Measurements from ENCODE around the gene RPS6KA6.

DNA sequence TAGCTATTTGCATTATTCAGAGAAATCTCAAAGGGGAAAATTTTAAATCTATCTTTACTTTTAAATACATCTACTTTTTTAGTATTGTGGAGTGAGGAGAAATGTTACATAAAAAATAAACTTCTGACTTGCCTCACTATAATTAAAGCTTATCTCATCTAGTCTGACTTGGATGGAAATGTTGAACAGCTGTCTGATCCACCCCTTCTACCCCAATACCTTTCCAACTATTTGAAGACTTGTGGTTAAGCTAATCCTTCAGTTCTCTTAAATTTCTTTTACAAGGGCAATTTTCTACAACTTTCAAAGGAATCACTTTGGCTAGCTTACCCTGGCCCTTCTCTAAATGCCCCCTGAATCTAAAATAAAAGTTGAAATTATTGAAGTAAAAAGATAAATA, 17.3 kb upstream of the RPS6KA6 start:
- TF ChIP-seq, protein P1, sequence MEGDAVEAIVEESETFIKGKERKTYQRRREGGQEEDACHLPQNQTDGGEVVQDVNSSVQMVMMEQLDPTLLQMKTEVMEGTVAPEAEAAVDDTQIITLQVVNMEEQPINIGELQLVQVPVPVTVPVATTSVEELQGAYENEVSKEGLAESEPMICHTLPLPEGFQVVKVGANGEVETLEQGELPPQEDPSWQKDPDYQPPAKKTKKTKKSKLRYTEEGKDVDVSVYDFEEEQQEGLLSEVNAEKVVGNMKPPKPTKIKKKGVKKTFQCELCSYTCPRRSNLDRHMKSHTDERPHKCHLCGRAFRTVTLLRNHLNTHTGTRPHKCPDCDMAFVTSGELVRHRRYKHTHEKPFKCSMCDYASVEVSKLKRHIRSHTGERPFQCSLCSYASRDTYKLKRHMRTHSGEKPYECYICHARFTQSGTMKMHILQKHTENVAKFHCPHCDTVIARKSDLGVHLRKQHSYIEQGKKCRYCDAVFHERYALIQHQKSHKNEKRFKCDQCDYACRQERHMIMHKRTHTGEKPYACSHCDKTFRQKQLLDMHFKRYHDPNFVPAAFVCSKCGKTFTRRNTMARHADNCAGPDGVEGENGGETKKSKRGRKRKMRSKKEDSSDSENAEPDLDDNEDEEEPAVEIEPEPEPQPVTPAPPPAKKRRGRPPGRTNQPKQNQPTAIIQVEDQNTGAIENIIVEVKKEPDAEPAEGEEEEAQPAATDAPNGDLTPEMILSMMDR (IDR thresholded peaks at IDR 0.05; ENCODE audit: insufficient read depth, low read depth, low read length), result no peak
- TF ChIP-seq EZH2 (IDR thresholded peaks at IDR 0.05; ENCODE audit: insufficient read depth, low read length), result no peak
